GM12891 (cell line): Measurements from ENCODE around the gene ANTXR2.

Source experiments
- PAX5 ChIP-seq: IDR thresholded peaks from 2 replicates; pipeline ENCODE4 v1.6.1; 2011; ENCODE audit warnings: low read length, moderate library complexity, mild to moderate bottlenecking; ENCODE audit not compliant: insufficient read depth, severe bottlenecking
- POLR2A ChIP-seq: IDR thresholded peaks from 2 replicates; pipeline ENCODE4 v1.6.1; 2011; ENCODE audit warnings: low read depth, low read length, control low read depth
- POLR2AphosphoS5 ChIP-seq: IDR thresholded peaks from 2 replicates; pipeline ENCODE4 v1.6.1; 2011; ENCODE audit warnings: low read depth, low read length, control low read depth
- TAF1 ChIP-seq: IDR thresholded peaks from 2 replicates; pipeline ENCODE4 v1.6.1; 2011; ENCODE audit warnings: low read depth, low read length, control low read depth

DNA sequence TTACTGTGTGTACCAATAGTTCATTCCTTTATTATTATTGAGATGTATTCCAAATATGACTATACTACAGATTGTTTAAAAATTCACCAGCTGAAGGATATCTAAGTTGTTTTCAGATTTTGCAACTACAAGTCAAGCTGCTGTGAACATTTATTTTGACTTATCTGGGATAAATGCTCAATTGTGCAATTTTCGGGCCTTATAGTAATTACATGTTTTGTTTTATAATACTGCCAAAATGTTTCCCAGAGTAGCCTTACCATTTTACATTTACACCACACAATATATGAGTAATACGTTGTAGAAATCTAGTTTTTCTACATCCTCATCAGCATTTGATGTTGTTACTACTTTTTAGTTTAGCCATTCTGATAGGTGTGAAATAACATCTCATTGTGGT lies 179.6 kb downstream of the ANTXR2 start:
- TF ChIP-seq POLR2AphosphoS5 (no peak), POLR2A (no peak), TAF1 (no peak), PAX5 (no peak)
